ENCODE results near the gene EIF3CL. TPM values are rescaled to one million over a fixed set of nuclear protein-coding genes. Genes with fewer than 3 reads are reported as not detected.
"Not testable (repeated sequence)": the region's sequence is repeated elsewhere in the genome, so short reads cannot be mapped to it uniquely, and the experiment has no call there.

The EIF3CL gene
- total RNA-seq: 10 to 100 TPM; 22.0 to 37.6 TPM

GRCh38 chr16:28403220-28404072, at the start of gene EIF3CL:
Gene EIF3CL (minus strand): TSS chr16:28403841. CDS start chr16:28403618, 223 bp downstream.
- ATAC-seq: peak; percentile 100
- DNase-seq (ENCODE audit: low spot score in 2 of 2); H3K9me3 Mint-ChIP-seq; H3K36me3 Mint-ChIP-seq; H3K27ac Mint-ChIP-seq: not testable (repeated sequence)

- not testable (repeated sequence) for H3K9me3 Mint-ChIP-seq; ATAC-seq; H3K27ac Mint-ChIP-seq; DNase-seq (ENCODE audit: low spot score in 2 of 2); H3K36me3 Mint-ChIP-seq
Measured at GRCh38 chr16:28447081-28447480, 43.4 kb upstream of the EIF3CL start.

- not testable (repeated sequence) for ATAC-seq; H3K36me3 Mint-ChIP-seq; H3K27ac Mint-ChIP-seq; DNase-seq (ENCODE audit: low spot score in 2 of 2); H3K9me3 Mint-ChIP-seq
Measured at GRCh38 chr16:28446388-28446787, 42.7 kb upstream of the EIF3CL start.

- not testable (repeated sequence) for H3K9me3 Mint-ChIP-seq; DNase-seq (ENCODE audit: low spot score in 2 of 2); H3K36me3 Mint-ChIP-seq; ATAC-seq; H3K27ac Mint-ChIP-seq
Measured at GRCh38 chr16:28443943-28444342, 40.3 kb upstream of the EIF3CL start.

GRCh38 chr16:28438899-28439298, 35.3 kb upstream of the EIF3CL start:
- not testable (repeated sequence) for H3K36me3 Mint-ChIP-seq; ATAC-seq; H3K9me3 Mint-ChIP-seq; DNase-seq (ENCODE audit: low spot score in 2 of 2); H3K27ac Mint-ChIP-seq

GRCh38 chr16:28435340-28435739, 31.7 kb upstream of the EIF3CL start:
- not testable (repeated sequence) for H3K27ac Mint-ChIP-seq, H3K9me3 Mint-ChIP-seq

GRCh38 chr16:28426060-28426680, 22.5 kb upstream of the EIF3CL start:
- not testable (repeated sequence) for H3K9me3 Mint-ChIP-seq; DNase-seq (ENCODE audit: low spot score in 2 of 2); H3K27ac Mint-ChIP-seq; H3K36me3 Mint-ChIP-seq
- ATAC-seq: peak; percentile 89 to 94

More at GRCh38 chr16:28435340-28435739, 31.7 kb upstream of the EIF3CL start:
- not testable (repeated sequence) for DNase-seq (ENCODE audit: low spot score in 2 of 2); H3K36me3 Mint-ChIP-seq; ATAC-seq

- ATAC-seq; H3K36me3 Mint-ChIP-seq; DNase-seq (ENCODE audit: low spot score in 2 of 2); H3K27ac Mint-ChIP-seq; H3K9me3 Mint-ChIP-seq: not testable (repeated sequence)
Measured at GRCh38 chr16:28421071-28421750, 17.6 kb upstream of the EIF3CL start.

- H3K9me3 Mint-ChIP-seq, H3K36me3 Mint-ChIP-seq, H3K27ac Mint-ChIP-seq, ATAC-seq: not testable (repeated sequence)
- peak in 1 of 2 donors; percentile 53 for DNase-seq (ENCODE audit: low spot score in 2 of 2)
Measured at GRCh38 chr16:28417033-28417432, 13.4 kb upstream of the EIF3CL start.

GRCh38 chr16:28414530-28414929, 10.9 kb upstream of the EIF3CL start:
- not testable (repeated sequence) for ATAC-seq; H3K27ac Mint-ChIP-seq; H3K9me3 Mint-ChIP-seq; DNase-seq (ENCODE audit: low spot score in 2 of 2); H3K36me3 Mint-ChIP-seq

GRCh38 chr16:28413585-28413984, 9.9 kb upstream of the EIF3CL start:
- not testable (repeated sequence) for H3K9me3 Mint-ChIP-seq; ATAC-seq; H3K27ac Mint-ChIP-seq; H3K36me3 Mint-ChIP-seq; DNase-seq (ENCODE audit: low spot score in 2 of 2)

GRCh38 chr16:28392054-28392453, 11.6 kb downstream of the EIF3CL start:
- not testable (repeated sequence) for ATAC-seq; DNase-seq (ENCODE audit: low spot score in 2 of 2); H3K27ac Mint-ChIP-seq; H3K9me3 Mint-ChIP-seq; H3K36me3 Mint-ChIP-seq

GRCh38 chr16:28382177-28382867, 21.3 kb downstream of the EIF3CL start:
- ATAC-seq; H3K27ac Mint-ChIP-seq; H3K36me3 Mint-ChIP-seq; DNase-seq (ENCODE audit: low spot score in 2 of 2); H3K9me3 Mint-ChIP-seq: not testable (repeated sequence)

- not testable (repeated sequence) for H3K36me3 Mint-ChIP-seq; H3K9me3 Mint-ChIP-seq; ATAC-seq; H3K27ac Mint-ChIP-seq; DNase-seq (ENCODE audit: low spot score in 2 of 2)
Measured at GRCh38 chr16:28377822-28378221, 25.8 kb downstream of the EIF3CL start.

GRCh38 chr16:28377108-28377625, 26.5 kb downstream of the EIF3CL start:
- not testable (repeated sequence) for DNase-seq (ENCODE audit: low spot score in 2 of 2); H3K9me3 Mint-ChIP-seq; H3K36me3 Mint-ChIP-seq; ATAC-seq; H3K27ac Mint-ChIP-seq

GRCh38 chr16:28375115-28375514, 28.5 kb downstream of the EIF3CL start:
- ATAC-seq: peak; percentile 47 to 60
- not testable (repeated sequence) for H3K9me3 Mint-ChIP-seq; H3K27ac Mint-ChIP-seq; H3K36me3 Mint-ChIP-seq; DNase-seq (ENCODE audit: low spot score in 2 of 2)
